ENCODE data around the gene PNMA6A. TPM values are rescaled to one million over a fixed set of nuclear protein-coding genes. Genes with fewer than 3 reads are reported as not detected.
"Not testable (repeated sequence)": the region's sequence is repeated elsewhere in the genome, so short reads cannot be mapped to it uniquely, and the experiment has no call there.

The PNMA6A gene
- total RNA-seq, 1 donor from 2014 or later, result 7.8 TPM

- peaks cover 21% of the 10 kb centered on the region for H3K27me3 ChIP-seq (ENCODE audit: control insufficient read depth, insufficient read depth, low read length)
- H3K4me3 ChIP-seq (ENCODE audit: low read depth, low read length), result no peak overlapping the region
- DNase-seq (ENCODE audit: low read depth), result no peak
- no peaks in the 10 kb centered on the region for H3K36me3 ChIP-seq (ENCODE audit: control insufficient read depth, insufficient read depth, low read length)
- no peak for TF ChIP-seq CTCF (IDR thresholded peaks at IDR 0.05; ENCODE audit: insufficient read depth, low read length, poor library complexity, severe bottlenecking)
These were observed 12.2 kb upstream of the PNMA6A start for GRCh38 chrX:153060095-153060445.

- no peaks in the 10 kb centered on the region for H3K36me3 ChIP-seq (ENCODE audit: control insufficient read depth, insufficient read depth, low read length)
- no peak for TF ChIP-seq CTCF (IDR thresholded peaks at IDR 0.05; ENCODE audit: insufficient read depth, low read length, poor library complexity, severe bottlenecking)
- peaks cover 12% of the 10 kb centered on the region for H3K27me3 ChIP-seq (ENCODE audit: control insufficient read depth, insufficient read depth, low read length)
- no peak for DNase-seq (ENCODE audit: low read depth)
- H3K4me3 ChIP-seq (ENCODE audit: low read depth, low read length), result no peak overlapping the region
These were observed 10.5 kb upstream of the PNMA6A start for GRCh38 chrX:153061732-153062131.

DNA sequence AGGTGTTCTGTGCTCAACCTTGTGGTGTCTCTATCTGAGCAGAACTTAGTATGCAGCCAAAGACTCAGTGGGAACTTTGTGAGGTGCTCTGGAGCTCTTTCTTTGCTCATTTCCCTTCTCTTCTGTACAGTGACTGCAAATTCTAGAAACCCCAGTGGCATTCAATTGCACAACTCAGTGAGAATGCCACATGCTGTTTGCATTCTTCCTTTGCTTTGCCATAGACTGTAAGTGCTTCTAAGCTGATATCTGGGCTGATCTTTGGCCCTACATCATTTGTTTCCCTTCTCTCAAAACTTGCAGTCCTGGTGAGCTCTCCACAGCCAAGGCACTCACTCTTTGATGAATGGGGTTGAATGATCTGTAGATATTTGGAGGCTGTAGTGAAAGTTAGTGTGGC is 8.9 kb upstream of the PNMA6A start:
- no peak for TF ChIP-seq CTCF (IDR thresholded peaks at IDR 0.05; ENCODE audit: insufficient read depth, low read length, poor library complexity, severe bottlenecking)
- Histone ChIP-seq H3K4me3 (ENCODE audit: low read depth, low read length) (no peak overlapping the region), H3K36me3 (ENCODE audit: control insufficient read depth, insufficient read depth, low read length) (no peaks in the 10 kb centered on the region), H3K27me3 (ENCODE audit: control insufficient read depth, insufficient read depth, low read length) (peaks cover 3% of the 10 kb centered on the region)
- DNase-seq (ENCODE audit: low read depth), result no peak

GRCh38 chrX:153064061-153064460 is 8.2 kb upstream of the PNMA6A start:
- Histone ChIP-seq H3K4me3 (ENCODE audit: low read depth, low read length) (no peak overlapping the region), H3K27me3 (ENCODE audit: control insufficient read depth, insufficient read depth, low read length) (no peaks in the 10 kb centered on the region), H3K36me3 (ENCODE audit: control insufficient read depth, insufficient read depth, low read length) (no peaks in the 10 kb centered on the region)
- no peak for TF ChIP-seq CTCF (IDR thresholded peaks at IDR 0.05; ENCODE audit: insufficient read depth, low read length, poor library complexity, severe bottlenecking)
- DNase-seq (ENCODE audit: low read depth), result no peak

DNA sequence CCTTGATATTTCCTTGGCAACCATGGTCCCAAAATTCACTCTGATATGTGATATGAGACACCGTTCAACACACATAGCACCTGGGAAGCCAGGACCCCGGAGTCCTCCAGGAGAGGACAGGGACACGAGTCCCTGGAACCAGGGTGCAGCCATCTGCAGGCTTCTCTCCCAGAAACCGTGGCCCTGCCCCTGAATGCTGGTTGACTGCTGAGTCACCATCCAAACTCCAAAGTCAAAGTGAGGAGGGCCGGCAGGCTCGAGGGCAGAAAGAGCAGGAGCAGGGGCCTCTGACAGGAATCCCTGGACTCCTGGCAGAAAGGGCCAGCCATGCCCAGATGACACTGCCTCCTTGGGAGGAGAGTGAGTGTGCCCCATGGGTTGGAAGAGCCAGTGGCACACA is 6.9 kb upstream of the PNMA6A start:
- Histone ChIP-seq H3K4me3 (ENCODE audit: low read depth, low read length) (no peak overlapping the region), H3K27me3 (ENCODE audit: control insufficient read depth, insufficient read depth, low read length) (no peaks in the 10 kb centered on the region), H3K36me3 (ENCODE audit: control insufficient read depth, insufficient read depth, low read length) (no peaks in the 10 kb centered on the region)
- no peak for TF ChIP-seq CTCF (IDR thresholded peaks at IDR 0.05; ENCODE audit: insufficient read depth, low read length, poor library complexity, severe bottlenecking)
- DNase-seq (ENCODE audit: low read depth), result no peak

- H3K4me3 ChIP-seq (ENCODE audit: low read depth, low read length); DNase-seq (ENCODE audit: low read depth); H3K36me3 ChIP-seq (ENCODE audit: control insufficient read depth, insufficient read depth, low read length); H3K27me3 ChIP-seq (ENCODE audit: control insufficient read depth, insufficient read depth, low read length): not testable (repeated sequence)
These were observed 5.9 kb upstream of the PNMA6A start for GRCh38 chrX:153066402-153066801.

- not testable (repeated sequence) for H3K4me3 ChIP-seq (ENCODE audit: low read depth, low read length); H3K27me3 ChIP-seq (ENCODE audit: control insufficient read depth, insufficient read depth, low read length); DNase-seq (ENCODE audit: low read depth); H3K36me3 ChIP-seq (ENCODE audit: control insufficient read depth, insufficient read depth, low read length)
These were observed 1.1 kb downstream of the PNMA6A start for GRCh38 chrX:153073331-153073730.
